GM12878 (cell line): ENCODE results near the gene RPS6KA2. TPM values are rescaled to one million over a fixed set of nuclear protein-coding genes. Genes with fewer than 3 reads are reported as not detected.

Experiments used
- ATAC-seq: fragments of 200-7000 bp; cut with Tn5 transposase; 3 replicates; pipeline ENCODE4 v1.9.1; 2020; ENCODE audit warnings: mild to moderate bottlenecking, moderate library complexity
- BruUV-seq: library from RNA; stranded (reverse); fragments of 400-500 nt; replicated peaks from 2 replicates; lab custom pipeline; 2021; lab: Mats Ljungman, UMichigan
- CTCF ChIA-PET: fragments of 300-600 bp; sonication (Branson Sonifier 250); formaldehyde crosslinking; extraction: SDS; loops from one replicate; lab custom pipeline; 2021; ENCODE audit warnings: inconsistent platforms; lab: Yijun Ruan, JAX
- POLR2A ChIA-PET: fragments of 350-600 bp; formaldehyde crosslinking; extraction: SDS; loops from one replicate; lab custom pipeline; 2021; ENCODE audit warnings: inconsistent platforms; lab: Charles Lee
- RAD21 ChIA-PET: fragments of 300-600 bp; sonication (Branson Sonifier 250); formaldehyde crosslinking; loops from one replicate; lab custom pipeline; 2023; ENCODE audit warnings: antibody characterized with exemption; ENCODE audit not compliant: unreplicated experiment; lab: Charles Lee
- SMC1A ChIA-PET: fragments of 300-600 bp; sonication (Branson Sonifier 250); formaldehyde crosslinking; loops from one replicate; lab custom pipeline; 2023; ENCODE audit not compliant: unreplicated experiment, uncharacterized antibody; lab: Charles Lee
- DNase-seq: peaks from one replicate; pipeline ENCODE4 v3.0.0-alpha.2; 2011; ENCODE audit warnings: low read depth, low spot score
- FAIRE-seq: peaks from 3 replicates; lab custom pipeline; 2011; peaks lifted over from hg19 to GRCh38; lab: Jason Lieb, UNC
- H2AFZ ChIP-seq: 2 replicates; pipeline ENCODE4 v1.6.0; 2011; ENCODE audit warnings: low read depth, low read length, control low read depth; ENCODE audit not compliant: control insufficient read depth
- H3K27ac ChIP-seq: 2 replicates; pipeline ENCODE4 v1.5.1; 2011; ENCODE audit warnings: control low read depth; ENCODE audit not compliant: control insufficient read depth, insufficient read depth
- H3K27me3 ChIP-seq, 2 experiments: replicated peaks in 1 of 2; 2 replicates each; pipeline versions ENCODE4 v1.6.0 to v1.6.1; 2011; ENCODE audit warnings: low read length in 1 of 2; ENCODE audit not compliant: control insufficient read depth in 2 of 2, insufficient read depth in 2 of 2
- H3K36me3 ChIP-seq, 2 experiments: 2 replicates each; pipeline ENCODE4 v1.5.1; 2011; ENCODE audit warnings: low read length in 1 of 2; ENCODE audit not compliant: control insufficient read depth in 2 of 2, insufficient read depth in 2 of 2
- H3K4me1 ChIP-seq: 2 replicates; pipeline ENCODE4 v1.6.1; 2011; ENCODE audit warnings: mild to moderate bottlenecking, low read length, moderate library complexity, mixed read lengths; ENCODE audit not compliant: control insufficient read depth, insufficient read depth
- H3K4me2 ChIP-seq: 2 replicates; pipeline ENCODE4 v1.6.0; 2011; ENCODE audit warnings: control low read depth; ENCODE audit not compliant: control insufficient read depth, insufficient read depth
- H3K4me3 ChIP-seq: fragments of 200-600 bp; sonication (generic); 2 replicates; pipeline ENCODE4 v1.5.1; 2016
- H3K79me2 ChIP-seq: 2 replicates; pipeline ENCODE4 v1.6.0; 2011; ENCODE audit warnings: low read length; ENCODE audit not compliant: control insufficient read depth, insufficient read depth
- H3K9ac ChIP-seq: 2 replicates; pipeline ENCODE4 v1.8.0; 2011; ENCODE audit warnings: low read length, control low read depth, mixed read lengths; ENCODE audit not compliant: control insufficient read depth, insufficient read depth
- H3K9me3 ChIP-seq: replicated peaks from 3 replicates; pipeline ENCODE4 v1.5.1; 2011; ENCODE audit warnings: mild to moderate bottlenecking, low read length; ENCODE audit not compliant: control insufficient read depth, insufficient read depth
- H4K20me1 ChIP-seq: 2 replicates; pipeline ENCODE4 v1.6.0; 2011; ENCODE audit not compliant: control insufficient read depth, insufficient read depth
- BRCA1 ChIP-seq: IDR thresholded peaks from 2 replicates; pipeline ENCODE4 v1.6.1; 2011; ENCODE audit warnings: low read depth, low read length, improper control_type of control experiment
- CEBPZ ChIP-seq: fragments of 150-350 bp; IDR thresholded peaks from 2 replicates; pipeline ENCODE4 v1.6.1; 2016; ENCODE audit warnings: low read depth, low read length
- CREM ChIP-seq: IDR thresholded peaks from 2 replicates; pipeline ENCODE4 v1.6.1; 2014; ENCODE audit warnings: antibody characterized with exemption, low read depth
- E2F4 ChIP-seq: IDR thresholded peaks from 2 replicates; pipeline ENCODE4 v1.6.1; 2012; ENCODE audit warnings: low read depth, low read length, improper control_type of control experiment
- E2F8 ChIP-seq: fragments of 450-650 bp; IDR thresholded peaks from 2 replicates; pipeline ENCODE4 v1.6.1; 2018; ENCODE audit warnings: mild to moderate bottlenecking, low read depth, moderate library complexity; ENCODE audit not compliant: partially characterized antibody
- HDAC6 ChIP-seq: fragments of 200-600 bp; sonication (generic); IDR thresholded peaks from one replicate; pipeline ENCODE4 v1.8.0; 2017; ENCODE audit warnings: antibody characterized with exemption; ENCODE audit not compliant: unreplicated experiment
- PKNOX1 ChIP-seq: fragments of 450-650 bp; IDR thresholded peaks from 2 replicates; pipeline ENCODE4 v1.6.1; 2016; ENCODE audit warnings: mild to moderate bottlenecking
- RB1 ChIP-seq: fragments of 450-650 bp; formaldehyde crosslinking; IDR thresholded peaks from 2 replicates; pipeline ENCODE4 v1.6.1; 2017; ENCODE audit warnings: mild to moderate bottlenecking, borderline replicate concordance
- SRF ChIP-seq, 2 experiments: IDR thresholded peaks; 2 replicates each; pipeline ENCODE4 v1.6.1; 2011; ENCODE audit warnings: low read depth in 2 of 2, low read length in 2 of 2, mild to moderate bottlenecking in 1 of 2, moderate library complexity in 1 of 2
- WGBS: methylation state at CpG from one replicate; pipeline ENCODE4 v1.1.6; 2016; ENCODE audit warnings: low lambda C conversion rate; ENCODE audit not compliant: insufficient replicate concordance, insufficient coverage; ENCODE audit errors: missing lambda C conversion rate; 5-methylcytosine and 5-hydroxymethylcytosine counted together
- in situ Hi-C: fragments of 300-500 bp; cut with MboI; formaldehyde crosslinking; loops from 9 replicates; pipeline ENCODE4 v1.14.3; 2018; ENCODE audit warnings: mixed read lengths
- intact Hi-C: fragments of 100-400 bp; cut with micrococcal nuclease; formaldehyde crosslinking; loops from one replicate; pipeline ENCODE4 v1.14.2; 2022; ENCODE audit not compliant: unreplicated experiment
- polyA plus RNA-seq, 11 experiments: library from polyadenylated mRNA; depleted of rRNA in 4 of 11; unstranded in 6 of 11; stranded (reverse) in 5 of 11; fragments of >200 nt; fragmentation: Nextera tagmentation in 4 of 11; fragmentation: Illumina TruSeq in 1 of 11; extraction: Ambion mirVana in 4 of 11; extraction: Trizol in 1 of 11; gene quantifications; 1 replicate in 1 of 11; 2 replicates in 10 of 11; pipeline versions ENCODE4 v1.2.1 to v1.2.3, GENCODE V29; 2011 to 2016; ENCODE audit warnings: inconsistent platforms in 2 of 11, missing spikeins in 2 of 11, low read depth in 1 of 11
- total RNA-seq, 4 experiments: library from RNA; depleted of rRNA in 3 of 4; stranded (reverse); fragments of >200 nt in 3 of 4; fragmentation: Illumina TruSeq in 1 of 4; extraction: Trizol in 1 of 4; gene quantifications; 2 replicates each; pipeline versions ENCODE4 v1.2.1 to v1.2.3, GENCODE V29; 2013 to 2021

Gene RPS6KA2
- total and polyA plus RNA-seq, 10 of the 15 experiments (the other 5 are each of a cell fraction or from before 2014, with no cell fraction given), result 0.02 to 1.0 (median 0.22) TPM; not detected in 1

- intact Hi-C loops, result no loop called here
- ChIA-PET POLR2A (no interaction called here), CTCF (no interaction called here), SMC1A (no interaction called here), RAD21 (no interaction called here)
- Histone ChIP-seq H3K27ac (no peak overlapping the region), H3K79me2 (no peaks in the 10 kb centered on the region), H3K9me3 (no peaks in the 10 kb centered on the region; the same call in 2 of the 3 replicates), H2AFZ (no peak overlapping the region), H3K4me2 (no peak overlapping the region), H4K20me1 (no peaks in the 10 kb centered on the region), H3K27me3 (no peaks in the 10 kb centered on the region), H3K4me3 (no peak overlapping the region), H3K36me3 (no peaks in the 10 kb centered on the region), H3K9ac (no peak overlapping the region), H3K4me1 (no peaks in the 10 kb centered on the region)
- TF ChIP-seq HDAC6, result no peak
- TF ChIP-seq PKNOX1, result no peak
- TF ChIP-seq BRCA1, result no peak
- TF ChIP-seq CREM, result no peak
- TF ChIP-seq RB1, result no peak
- no peak for TF ChIP-seq E2F8
- TF ChIP-seq CEBPZ, result no peak
- no peak for TF ChIP-seq SRF (IDR thresholded peaks at IDR 0.05; ENCODE audit: low read depth in 2 of 2, low read length in 2 of 2)
- no peak for TF ChIP-seq E2F4
- no peak for FAIRE-seq
- in situ Hi-C loops, result no loop called here
- ATAC-seq, result no peak
- no peak for DNase-seq
- no TSS peak for BruUV-seq
- 46% methylated on average over 7 of the region's 7 CpGs for WGBS
These were observed 178.0 kb downstream of the RPS6KA2 start for GRCh38 chr6:166449036-166449435.
